ENCODE results near the gene NDST1. TPM values are rescaled to one million over a fixed set of nuclear protein-coding genes. Genes with fewer than 3 reads are reported as not detected.

Gene NDST1
- total RNA-seq, 6 donors from 2014 or later = 81.7 to 265 (median 166) TPM

GRCh38 chr5:150510460-150511263 lies 2.7 kb downstream of the NDST1 start:
- peaks cover 84 to 91% (median 90%) of the 10 kb centered on the region in 4 donors for H3K4me1 ChIP-seq
- 69 to 88% methylated on average over 9 to 12 of the region's 12 CpGs for WGBS, 2 donors
- TF ChIP-seq CTCF (IDR thresholded peaks at IDR 0.05) (no peak), POLR2AphosphoS5 (IDR thresholded peaks at IDR 0.05) (peak in 1 of 2 donors; percentile 24), POLR2A (IDR thresholded peaks at IDR 0.05) (peak in 1 of 4 donors; percentile 40), EP300 (IDR thresholded peaks at IDR 0.05) (peak in 1 of 4 donors; percentile 19)
- no peaks in the 10 kb centered on the region for H3K36me3 ChIP-seq
- H3K4me3 ChIP-seq = peak overlapping the region in 2 of 4 donors; percentile 12 to 38
- DNase-seq (peak; percentile 52 to 83), ATAC-seq (ENCODE audit: low FRiP score in 2 of 2) (peak in 1 of 2 donors; percentile 46)
- H3K27ac ChIP-seq = peak overlapping the region; percentile 50 to 91 (median 84)
- H3K27me3 ChIP-seq = no peaks in the 10 kb centered on the region
- H3K9me3 ChIP-seq = no peaks in the 10 kb centered on the region

- TF ChIP-seq CTCF (IDR thresholded peaks at IDR 0.05) (no peak), POLR2AphosphoS5 (IDR thresholded peaks at IDR 0.05) (no peak), POLR2A (IDR thresholded peaks at IDR 0.05) (no peak), EP300 (IDR thresholded peaks at IDR 0.05) (no peak)
- DNase-seq (peak; percentile 49 to 71), ATAC-seq (ENCODE audit: low FRiP score in 2 of 2) (peak in 1 of 2 donors; percentile 73)
- Histone ChIP-seq H3K36me3 (no peaks in the 10 kb centered on the region), H3K9me3 (no peaks in the 10 kb centered on the region), H3K4me3 (peak overlapping the region in 1 of 4 donors; percentile 0), H3K4me1 (peaks cover 83 to 91% (median 90%) of the 10 kb centered on the region in 4 donors), H3K27ac (peak overlapping the region; percentile 50 to 91 (median 84)), H3K27me3 (no peaks in the 10 kb centered on the region)
- WGBS, 2 donors = 52 to 86% methylated on average over 1 to 7 of the region's 7 CpGs
Measured at GRCh38 chr5:150511578-150512367, 3.8 kb downstream of the NDST1 start.

GRCh38 chr5:150512368-150512747 lies 4.4 kb downstream of the NDST1 start:
- Histone ChIP-seq H3K9me3 (no peaks in the 10 kb centered on the region), H3K27me3 (no peaks in the 10 kb centered on the region), H3K4me1 (peaks cover 81 to 91% (median 88%) of the 10 kb centered on the region in 4 donors), H3K36me3 (no peaks in the 10 kb centered on the region), H3K27ac (peak overlapping the region; percentile 50 to 91 (median 84)), H3K4me3 (no peak overlapping the region)
- ATAC-seq (ENCODE audit: low FRiP score in 2 of 2) (peak in 1 of 2 donors; percentile 23), DNase-seq (peak in 1 of 2 donors; percentile 63)
- WGBS, 2 donors = 30 to 39% methylated on average over 6 of the region's 6 CpGs
- TF ChIP-seq POLR2AphosphoS5 (IDR thresholded peaks at IDR 0.05) (peak in 1 of 2 donors; percentile 40), EP300 (IDR thresholded peaks at IDR 0.05) (peak in 1 of 4 donors; percentile 60), POLR2A (IDR thresholded peaks at IDR 0.05) (no peak)

- H3K27ac ChIP-seq = peak overlapping the region in 3 of 4 donors; percentile 83 to 91 (median 84)
- 91 to 95% methylated on average over 15 of the region's 15 CpGs for WGBS, 2 donors
- ATAC-seq (ENCODE audit: low FRiP score in 2 of 2) = no peak
- no peak for TF ChIP-seq POLR2AphosphoS5 (IDR thresholded peaks at IDR 0.05)
- no peak for TF ChIP-seq CTCF (IDR thresholded peaks at IDR 0.05)
- no peak for TF ChIP-seq POLR2A (IDR thresholded peaks at IDR 0.05)
- TF ChIP-seq EP300 (IDR thresholded peaks at IDR 0.05) = no peak
- H3K4me3 ChIP-seq = no peak overlapping the region
- peaks cover 0 to under 1% (median 0%) of the 10 kb centered on the region in 4 donors for H3K36me3 ChIP-seq
- peaks cover 82 to 91% (median 87%) of the 10 kb centered on the region in 4 donors for H3K4me1 ChIP-seq
- no peak for DNase-seq
- no peaks in the 10 kb centered on the region for H3K27me3 ChIP-seq
- H3K9me3 ChIP-seq = no peaks in the 10 kb centered on the region
Measured at GRCh38 chr5:150513375-150514309, 5.7 kb downstream of the NDST1 start.
